AG10803 (cell line): Measurements from ENCODE around the gene TPK1.

Source experiments
- DNase-seq: peaks from one replicate; pipeline ENCODE4 v3.0.0; 2010; ENCODE audit warnings: low read depth
- H3K4me3 ChIP-seq: 2 replicates; pipeline ENCODE4 v1.5.1; 2011; ENCODE audit warnings: mild to moderate bottlenecking, low read length, control low read depth
- CTCF ChIP-seq: conservative IDR thresholded peaks from 2 replicates; pipeline ENCODE4 v1.5.1; 2011; ENCODE audit warnings: mild to moderate bottlenecking, low read length, control low read depth, inconsistent platforms

Gene TPK1

GRCh38 chr7:144674550-144674949 is 161.3 kb downstream of the TPK1 start:
- no peak overlapping the region for H3K4me3 ChIP-seq
- no peak for TF ChIP-seq CTCF
- DNase-seq = no peak

GRCh38 chr7:144672869-144673268 is 163.0 kb downstream of the TPK1 start:
- H3K4me3 ChIP-seq = no peak overlapping the region
- DNase-seq = no peak
- no peak for TF ChIP-seq CTCF

- TF ChIP-seq CTCF = no peak
- DNase-seq = no peak
- H3K4me3 ChIP-seq = no peak overlapping the region
These were observed 164.4 kb downstream of the TPK1 start for GRCh38 chr7:144671429-144671828.

GRCh38 chr7:144670218-144670617 is 165.6 kb downstream of the TPK1 start:
- no peak for TF ChIP-seq CTCF
- H3K4me3 ChIP-seq = no peak overlapping the region
- no peak for DNase-seq

GRCh38 chr7:144668503-144668902 is 167.3 kb downstream of the TPK1 start:
- no peak for TF ChIP-seq CTCF

GRCh38 chr7:144665689-144666381 is 170.0 kb downstream of the TPK1 start:
- TF ChIP-seq CTCF = no peak
- H3K4me3 ChIP-seq = no peak overlapping the region
- DNase-seq = no peak

More at GRCh38 chr7:144668503-144668902, 167.3 kb downstream of the TPK1 start:
- no peak overlapping the region for H3K4me3 ChIP-seq
- DNase-seq = no peak

GRCh38 chr7:144659211-144659610 is 176.6 kb downstream of the TPK1 start:
- DNase-seq = no peak
- H3K4me3 ChIP-seq = no peak overlapping the region
- TF ChIP-seq CTCF = no peak
